Fibroblast of skin of abdomen (primary cell): ENCODE data around the gene RNU6-9. TPM values are rescaled to one million over a fixed set of nuclear protein-coding genes. Genes with fewer than 3 reads are reported as not detected.
"Not testable (repeated sequence)": the region's sequence is repeated elsewhere in the genome, so short reads cannot be mapped to it uniquely, and the experiment has no call there.

Experiments used
- DNase-seq: peaks from one replicate; pipeline ENCODE4 v3.0.0-alpha.2; 2013
- polyA plus RNA-seq, 2 experiments: library from polyadenylated mRNA; unstranded; fragments of 120-200 nt; gene quantifications; one replicate each; pipeline ENCODE4 v1.2.1, GENCODE V29; 2013; ENCODE audit not compliant: insufficient read length in 2 of 2

Gene RNU6-9
- polyA plus RNA-seq (2013, experiment 1 of 2; ENCODE audit: insufficient read length): not detected
- polyA plus RNA-seq (2013, experiment 2 of 2; ENCODE audit: insufficient read length): not detected

DNA sequence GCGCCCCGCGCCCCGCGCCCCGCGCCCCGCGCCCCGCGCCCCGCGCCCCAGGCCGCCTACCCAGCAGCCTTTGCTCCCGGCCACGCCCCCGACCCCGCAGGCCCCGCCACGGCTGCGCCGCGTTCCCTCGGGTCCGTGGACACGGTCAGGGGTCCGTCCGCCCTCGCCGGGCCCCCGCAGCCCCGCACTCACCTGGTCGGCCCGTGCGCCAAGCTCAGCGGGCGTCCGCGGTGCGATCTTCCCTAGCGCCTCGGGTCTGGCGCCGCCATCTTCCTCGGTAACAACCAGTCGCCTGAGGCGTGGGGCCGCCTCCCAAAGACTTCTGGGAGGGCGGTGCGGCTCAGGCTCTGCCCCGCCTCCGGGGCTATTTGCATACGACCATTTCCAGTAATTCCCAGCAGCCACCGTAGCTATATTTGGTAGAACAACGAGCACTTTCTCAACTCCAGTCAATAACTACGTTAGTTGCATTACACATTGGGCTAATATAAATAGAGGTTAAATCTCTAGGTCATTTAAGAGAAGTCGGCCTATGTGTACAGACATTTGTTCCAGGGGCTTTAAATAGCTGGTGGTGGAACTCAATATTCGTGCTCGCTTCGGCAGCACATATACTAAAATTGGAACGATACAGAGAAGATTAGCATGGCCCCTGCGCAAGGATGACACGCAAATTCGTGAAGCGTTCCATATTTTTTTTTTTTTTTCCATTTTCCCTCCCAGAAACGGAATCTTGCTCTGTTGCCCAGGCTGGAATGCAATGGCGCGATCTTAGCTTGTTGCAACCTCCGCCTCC, at the start of gene RNU6-9, which contains the start of gene MED16:
Gene RNU6-9 (plus strand): TSS at position 591 of the 796 bp plus-strand sequence.
Gene MED16 (minus strand): TSS at position 294 of the 796 bp plus-strand sequence. CDS start 2,056 bp downstream, outside the sequence.
- peak; percentile 92 for DNase-seq

DNA sequence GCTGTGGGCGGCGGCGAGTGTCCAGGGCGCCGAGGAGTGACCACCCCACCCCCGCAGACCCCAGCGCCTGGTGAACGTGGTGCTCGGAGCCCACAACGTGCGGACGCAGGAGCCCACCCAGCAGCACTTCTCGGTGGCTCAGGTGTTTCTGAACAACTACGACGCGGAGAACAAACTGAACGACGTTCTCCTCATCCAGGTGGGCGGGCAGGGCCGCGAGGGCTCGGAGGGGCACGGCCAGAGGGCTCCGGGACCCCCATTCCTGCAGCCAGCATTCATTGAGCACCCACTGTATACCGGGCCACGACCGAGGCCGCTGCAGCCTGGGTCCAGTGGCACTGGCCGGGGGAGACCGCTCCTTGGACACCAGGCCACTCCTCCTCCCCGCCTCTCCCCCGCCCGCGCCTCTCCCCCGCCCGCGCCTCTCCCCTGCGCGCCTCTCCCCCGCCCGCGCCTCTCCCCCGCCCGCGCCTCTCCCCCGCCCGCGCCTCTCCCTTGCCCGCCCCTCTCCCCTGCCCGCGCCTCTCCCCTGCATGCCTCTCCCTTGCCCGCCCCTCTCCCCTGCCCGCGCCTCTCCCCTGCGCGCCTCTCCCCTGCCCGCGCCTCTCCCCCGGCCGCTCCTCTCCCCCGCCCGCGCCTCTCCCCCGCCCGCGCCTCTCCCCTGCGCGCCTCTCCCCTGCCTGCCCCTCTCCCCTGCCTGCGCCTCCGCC, 49.3 kb upstream of the RNU6-9 start:
- no peak for DNase-seq

DNA sequence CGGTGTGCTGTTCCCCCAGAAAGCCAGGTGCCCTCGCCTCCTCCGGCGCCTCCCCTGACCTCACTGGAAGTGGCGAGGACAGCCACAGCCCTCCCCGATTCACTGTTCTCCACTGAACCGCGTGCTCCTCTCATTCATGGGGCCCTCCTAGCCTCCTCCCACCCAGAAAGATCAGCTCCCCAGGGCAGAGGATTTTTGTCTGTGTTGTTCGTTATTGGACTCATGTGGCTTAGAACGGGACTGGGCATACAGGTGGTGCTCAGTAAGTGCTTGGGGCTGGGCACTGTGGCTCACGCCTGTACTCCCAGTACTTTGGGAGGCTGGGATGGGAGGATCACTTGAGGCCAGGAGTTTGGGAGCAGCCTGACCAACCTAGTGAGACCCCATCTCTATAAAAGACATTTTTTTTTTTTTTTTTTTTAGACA, 48.7 kb upstream of the RNU6-9 start:
- DNase-seq: no peak

DNA sequence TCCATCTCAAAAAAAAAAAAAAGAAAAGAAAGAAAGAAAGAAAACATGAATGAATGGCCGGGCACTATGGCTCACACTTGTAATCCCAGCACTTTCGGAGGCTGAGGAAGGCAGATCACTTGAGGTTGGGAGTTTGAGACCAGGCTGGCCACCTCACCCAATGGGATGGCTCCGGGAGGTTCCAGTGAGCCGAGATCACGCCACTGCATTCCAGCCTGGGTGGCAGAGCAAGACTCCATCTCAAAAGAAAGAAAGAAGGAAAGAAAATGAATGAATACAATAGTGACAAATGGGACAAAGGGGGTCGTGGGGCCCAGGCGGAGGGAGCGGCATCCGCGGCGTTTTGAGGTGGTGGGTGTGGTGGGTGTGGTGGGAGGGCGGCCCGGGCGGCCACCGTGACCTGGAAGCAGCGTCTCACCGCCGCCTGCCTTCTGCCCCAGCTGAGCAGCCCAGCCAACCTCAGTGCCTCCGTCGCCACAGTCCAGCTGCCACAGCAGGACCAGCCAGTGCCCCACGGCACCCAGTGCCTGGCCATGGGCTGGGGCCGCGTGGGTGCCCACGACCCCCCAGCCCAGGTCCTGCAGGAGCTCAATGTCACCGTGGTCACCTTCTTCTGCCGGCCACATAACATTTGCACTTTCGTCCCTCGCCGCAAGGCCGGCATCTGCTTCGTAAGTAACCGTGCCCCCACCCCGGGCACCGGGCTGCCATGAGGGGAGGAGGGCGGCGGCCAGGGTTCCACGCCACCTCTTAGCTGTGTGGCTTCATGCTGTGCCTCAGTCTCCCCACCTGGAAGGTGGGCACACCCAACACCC, 47.4 kb upstream of the RNU6-9 start:
- DNase-seq: no peak

DNA sequence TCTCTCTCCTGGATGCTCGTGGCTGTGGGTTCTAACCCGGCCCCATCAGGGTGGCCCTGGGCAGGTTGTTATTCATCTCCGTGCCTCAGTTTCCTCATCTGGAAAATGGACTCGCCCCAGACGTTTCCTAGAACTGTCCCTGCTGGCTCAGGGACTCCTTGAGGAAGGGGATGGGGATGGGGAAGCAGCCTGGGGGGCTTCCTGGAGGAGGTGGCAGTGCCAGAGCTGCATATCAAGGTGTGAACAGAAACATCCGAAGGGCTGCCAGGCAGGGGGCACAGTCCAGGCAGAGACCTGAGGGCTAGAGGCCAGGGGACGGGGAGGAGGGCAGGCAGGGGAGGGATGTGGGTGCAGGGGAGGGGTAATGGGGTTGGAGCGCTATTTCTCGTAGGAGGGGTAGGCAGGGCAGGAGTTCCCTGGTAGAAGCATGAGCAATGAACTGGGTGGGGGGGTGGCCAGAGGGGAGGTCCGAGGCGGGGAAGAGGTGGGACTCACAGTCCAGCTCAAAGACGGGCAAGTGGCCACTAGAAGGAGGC, 44.8 kb upstream of the RNU6-9 start:
- DNase-seq: no peak

DNA sequence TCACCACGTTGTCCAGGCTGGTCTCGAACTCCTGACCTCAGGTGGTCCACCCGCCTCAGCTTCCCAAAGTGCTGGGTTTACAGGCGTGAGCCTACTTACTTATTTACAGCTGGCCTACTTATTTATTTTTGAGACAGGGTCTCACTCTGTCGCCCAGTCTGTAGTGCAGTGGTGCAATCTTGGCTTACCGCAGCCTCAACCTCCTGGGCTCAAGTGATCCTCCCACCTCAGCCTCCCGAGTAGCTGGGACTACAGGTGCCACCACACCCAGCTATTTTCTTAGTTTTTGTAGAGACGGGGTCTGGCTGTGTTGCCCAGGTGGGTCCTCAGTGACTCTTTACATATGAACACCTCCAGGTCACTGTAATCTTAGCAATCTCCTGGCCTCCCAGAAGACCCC, 44.1 kb upstream of the RNU6-9 start:
- DNase-seq: not testable (repeated sequence)

DNA sequence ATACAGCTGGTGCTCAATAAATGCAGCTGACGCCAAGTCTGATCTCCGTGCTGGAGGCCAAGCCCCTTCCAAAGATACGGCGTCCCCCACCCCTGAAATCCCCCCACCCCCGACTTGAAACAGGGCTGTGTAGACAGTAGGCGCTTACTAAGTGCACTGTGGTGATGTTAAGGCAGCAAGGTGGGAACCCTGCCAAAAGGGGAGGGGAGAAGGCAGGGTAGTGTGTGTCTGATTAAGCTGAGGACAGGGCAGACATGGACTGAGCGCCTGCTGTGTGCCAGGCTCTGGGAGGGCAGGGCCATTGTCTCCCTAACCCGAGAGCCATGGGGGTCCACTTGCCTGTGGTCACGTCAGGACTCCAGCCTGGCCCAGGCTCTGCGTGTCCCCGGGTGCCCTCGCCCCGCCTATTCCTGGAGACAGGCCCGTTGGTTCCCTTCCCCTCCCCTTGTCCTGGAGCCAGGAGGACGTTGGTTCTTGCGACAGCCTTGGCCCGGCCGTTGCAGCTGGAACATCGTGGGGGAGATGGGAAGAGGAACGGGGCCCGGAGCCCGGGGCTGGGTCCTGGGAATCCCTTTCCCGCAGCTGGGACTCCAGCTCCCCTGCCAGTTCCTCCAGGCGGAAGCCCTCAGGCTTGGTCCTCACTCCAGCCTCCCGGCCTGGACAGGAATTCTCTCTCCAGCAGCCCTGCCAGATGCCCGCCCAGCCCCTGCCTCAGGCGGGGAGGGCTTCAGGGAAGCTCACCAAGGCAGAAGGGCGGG, 42.9 kb upstream of the RNU6-9 start:
- DNase-seq: peak; percentile 84

DNA sequence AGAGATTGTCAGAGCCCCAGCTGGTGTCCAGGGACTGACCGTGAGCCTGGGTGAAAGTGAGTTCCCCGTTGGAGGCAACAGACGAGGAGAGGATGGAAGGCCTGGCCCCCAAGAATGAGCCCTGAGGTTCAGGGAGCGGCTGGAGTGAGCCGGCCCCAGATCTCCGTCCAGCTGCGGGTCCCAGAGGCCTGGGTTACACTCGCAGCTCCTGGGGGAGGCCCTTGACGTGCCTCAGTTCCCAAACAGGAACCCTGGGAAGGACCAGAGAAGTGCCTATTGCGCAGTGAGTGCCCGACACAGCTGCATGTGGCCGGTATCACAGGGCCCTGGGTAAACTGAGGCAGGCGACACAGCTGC, 42.3 kb upstream of the RNU6-9 start:
- no peak for DNase-seq

DNA sequence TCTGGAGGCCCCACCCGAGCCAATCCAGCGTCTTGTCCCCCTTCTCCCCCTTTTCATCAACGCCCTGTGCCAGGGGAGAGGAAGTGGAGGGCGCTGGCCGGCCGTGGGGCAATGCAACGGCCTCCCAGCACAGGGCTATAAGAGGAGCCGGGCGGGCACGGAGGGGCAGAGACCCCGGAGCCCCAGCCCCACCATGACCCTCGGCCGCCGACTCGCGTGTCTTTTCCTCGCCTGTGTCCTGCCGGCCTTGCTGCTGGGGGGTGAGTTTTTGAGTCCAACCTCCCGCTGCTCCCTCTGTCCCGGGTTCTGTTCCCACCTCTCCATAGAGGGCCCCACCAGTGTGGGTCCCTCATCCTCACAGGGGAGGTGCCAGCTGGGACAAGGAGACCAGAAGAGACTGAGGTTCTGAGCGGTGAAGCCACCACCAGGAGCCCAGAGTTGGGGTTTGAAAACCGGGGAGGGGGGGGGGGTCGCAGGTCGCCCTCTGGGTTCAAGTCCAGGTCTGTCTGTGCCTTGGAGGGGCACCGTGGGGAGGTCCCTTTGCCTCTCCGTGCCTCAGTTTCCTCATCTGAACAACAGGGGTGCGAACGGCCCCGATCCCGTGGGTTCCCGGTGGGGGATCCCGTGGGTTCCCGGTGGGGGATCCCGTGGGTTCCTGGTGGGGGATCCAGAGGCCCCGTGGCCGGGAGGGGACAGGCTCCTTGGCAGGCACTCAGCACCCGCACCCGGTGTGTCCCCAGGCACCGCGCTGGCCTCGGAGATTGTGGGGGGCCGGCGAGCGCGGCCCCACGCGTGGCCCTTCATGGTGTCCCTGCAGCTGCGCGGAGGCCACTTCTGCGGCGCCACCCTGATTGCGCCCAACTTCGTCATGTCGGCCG, 40.9 kb upstream of the RNU6-9 start, which contains the start of gene ELANE:
Gene ELANE (plus strand): TSS at position 168 of the 878 bp plus-strand sequence. CDS start 26 bp downstream, at position 194.
- DNase-seq: no peak

DNA sequence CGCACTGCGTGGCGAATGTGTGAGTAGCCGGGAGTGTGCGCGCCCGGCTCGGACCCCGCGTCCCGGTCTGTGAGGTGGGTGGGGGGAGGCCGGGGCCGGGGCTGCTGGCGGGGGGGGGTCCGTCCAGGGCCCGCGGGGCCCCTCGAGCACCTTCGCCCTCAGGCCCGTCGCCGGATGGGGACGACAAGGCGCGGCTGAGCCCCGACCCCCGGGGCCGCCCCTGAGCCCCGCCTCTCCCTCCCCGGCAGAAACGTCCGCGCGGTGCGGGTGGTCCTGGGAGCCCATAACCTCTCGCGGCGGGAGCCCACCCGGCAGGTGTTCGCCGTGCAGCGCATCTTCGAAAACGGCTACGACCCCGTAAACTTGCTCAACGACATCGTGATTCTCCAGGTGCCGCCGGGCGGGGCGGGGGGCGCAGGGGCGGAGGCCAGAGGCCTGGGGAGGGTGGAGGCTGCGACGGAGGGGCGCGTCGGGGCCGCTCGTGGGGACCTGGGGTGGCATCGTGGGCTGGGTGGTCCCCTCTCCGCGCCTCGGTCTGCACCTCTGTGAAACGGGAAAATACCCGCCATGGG, 40.2 kb upstream of the RNU6-9 start:
- no peak for DNase-seq

DNA sequence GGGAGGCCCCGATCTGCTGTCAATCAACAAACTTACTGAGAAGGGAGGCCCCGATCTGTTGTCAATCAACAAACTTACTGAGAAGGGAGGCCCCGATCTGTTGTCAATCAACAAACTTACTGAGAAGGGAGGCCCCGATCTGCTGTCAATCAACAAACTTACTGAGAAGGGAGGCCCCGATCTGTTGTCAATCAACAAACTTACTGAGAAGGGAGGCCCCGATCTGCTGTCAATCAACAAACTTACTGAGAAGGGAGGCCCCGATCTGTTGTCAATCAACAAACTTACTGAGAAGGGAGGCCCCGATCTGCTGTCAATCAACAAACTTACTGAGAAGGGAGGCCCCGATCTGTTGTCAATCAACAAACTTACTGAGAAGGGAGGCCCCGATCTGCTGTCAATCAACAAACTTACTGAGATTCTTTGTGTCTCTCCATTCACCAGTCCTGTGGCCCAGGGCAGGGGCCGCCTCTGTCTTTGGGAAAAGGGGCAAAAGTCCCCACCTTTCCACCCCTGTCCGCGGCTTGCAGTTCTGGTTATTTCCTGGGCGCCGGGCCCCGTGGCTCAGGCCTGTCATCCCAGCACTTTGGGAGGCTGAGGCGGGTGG, 39.6 kb upstream of the RNU6-9 start:
- DNase-seq: not testable (repeated sequence)

DNA sequence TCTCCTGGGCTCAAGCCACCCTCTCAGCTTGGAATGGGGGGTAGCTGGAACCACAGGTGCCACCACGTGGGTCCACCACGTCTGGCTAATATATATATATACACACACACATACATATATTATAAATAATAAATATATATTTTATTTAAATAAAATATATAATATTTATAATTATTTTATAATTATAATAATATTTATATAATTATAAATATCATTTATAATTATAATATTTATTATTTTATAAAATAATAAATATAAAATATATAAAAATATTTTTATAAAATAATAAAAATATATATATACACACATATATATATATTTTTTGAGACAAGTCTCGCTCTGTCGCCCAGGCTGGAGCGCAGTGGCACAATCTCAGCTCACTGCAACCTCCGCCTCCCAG, 38.7 kb upstream of the RNU6-9 start:
- DNase-seq: no peak

DNA sequence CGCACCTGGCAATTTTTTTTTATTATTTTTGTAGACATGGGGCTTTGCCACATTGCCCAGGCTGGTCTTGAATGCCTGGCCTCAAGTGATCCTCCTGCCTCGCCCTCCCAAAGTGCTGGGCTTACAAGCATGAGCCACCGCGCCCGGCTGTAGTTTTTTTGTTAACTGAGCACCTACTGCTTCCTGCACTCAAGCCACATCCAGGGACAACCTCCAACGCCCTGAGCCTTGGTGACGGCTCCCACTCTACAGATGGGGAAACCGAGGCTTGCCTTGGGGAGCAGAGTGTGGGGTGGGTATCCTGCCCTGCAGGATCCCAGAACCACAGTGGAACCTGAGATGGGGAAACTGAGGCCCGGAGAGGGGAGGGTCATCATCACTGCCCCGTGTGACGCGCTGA, 38.1 kb upstream of the RNU6-9 start:
- no peak for DNase-seq

DNA sequence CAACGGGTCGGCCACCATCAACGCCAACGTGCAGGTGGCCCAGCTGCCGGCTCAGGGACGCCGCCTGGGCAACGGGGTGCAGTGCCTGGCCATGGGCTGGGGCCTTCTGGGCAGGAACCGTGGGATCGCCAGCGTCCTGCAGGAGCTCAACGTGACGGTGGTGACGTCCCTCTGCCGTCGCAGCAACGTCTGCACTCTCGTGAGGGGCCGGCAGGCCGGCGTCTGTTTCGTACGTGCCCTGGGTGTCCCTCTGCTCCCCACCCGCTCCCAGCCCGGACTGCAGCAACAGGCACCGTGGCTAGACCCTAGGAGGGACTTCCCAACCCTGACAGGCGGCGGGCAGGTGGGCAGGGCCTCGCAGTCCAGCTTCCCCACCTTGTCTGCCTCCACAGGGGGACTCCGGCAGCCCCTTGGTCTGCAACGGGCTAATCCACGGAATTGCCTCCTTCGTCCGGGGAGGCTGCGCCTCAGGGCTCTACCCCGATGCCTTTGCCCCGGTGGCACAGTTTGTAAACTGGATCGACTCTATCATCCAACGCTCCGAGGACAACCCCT, 37.6 kb upstream of the RNU6-9 start:
- DNase-seq: no peak

DNA sequence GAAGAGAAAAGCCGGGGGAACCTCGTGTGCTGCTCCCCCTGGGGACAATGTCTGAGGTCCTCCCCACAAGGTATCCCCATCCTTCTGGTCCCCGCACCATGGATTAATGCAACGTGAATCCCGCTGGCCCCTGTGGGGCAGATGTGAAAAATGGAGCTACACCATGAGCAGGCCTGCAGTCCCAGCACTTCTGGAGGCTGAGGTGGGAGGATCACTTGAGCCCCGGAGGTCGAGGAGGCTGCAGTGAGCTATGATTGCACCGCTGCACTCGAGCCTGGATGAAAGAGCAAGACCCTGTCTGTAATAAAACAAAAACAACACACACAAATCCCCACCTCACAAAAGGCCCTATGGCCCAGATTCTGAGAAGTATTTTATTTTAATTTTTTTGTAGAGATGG, 35.0 kb upstream of the RNU6-9 start:
- no peak for DNase-seq

DNA sequence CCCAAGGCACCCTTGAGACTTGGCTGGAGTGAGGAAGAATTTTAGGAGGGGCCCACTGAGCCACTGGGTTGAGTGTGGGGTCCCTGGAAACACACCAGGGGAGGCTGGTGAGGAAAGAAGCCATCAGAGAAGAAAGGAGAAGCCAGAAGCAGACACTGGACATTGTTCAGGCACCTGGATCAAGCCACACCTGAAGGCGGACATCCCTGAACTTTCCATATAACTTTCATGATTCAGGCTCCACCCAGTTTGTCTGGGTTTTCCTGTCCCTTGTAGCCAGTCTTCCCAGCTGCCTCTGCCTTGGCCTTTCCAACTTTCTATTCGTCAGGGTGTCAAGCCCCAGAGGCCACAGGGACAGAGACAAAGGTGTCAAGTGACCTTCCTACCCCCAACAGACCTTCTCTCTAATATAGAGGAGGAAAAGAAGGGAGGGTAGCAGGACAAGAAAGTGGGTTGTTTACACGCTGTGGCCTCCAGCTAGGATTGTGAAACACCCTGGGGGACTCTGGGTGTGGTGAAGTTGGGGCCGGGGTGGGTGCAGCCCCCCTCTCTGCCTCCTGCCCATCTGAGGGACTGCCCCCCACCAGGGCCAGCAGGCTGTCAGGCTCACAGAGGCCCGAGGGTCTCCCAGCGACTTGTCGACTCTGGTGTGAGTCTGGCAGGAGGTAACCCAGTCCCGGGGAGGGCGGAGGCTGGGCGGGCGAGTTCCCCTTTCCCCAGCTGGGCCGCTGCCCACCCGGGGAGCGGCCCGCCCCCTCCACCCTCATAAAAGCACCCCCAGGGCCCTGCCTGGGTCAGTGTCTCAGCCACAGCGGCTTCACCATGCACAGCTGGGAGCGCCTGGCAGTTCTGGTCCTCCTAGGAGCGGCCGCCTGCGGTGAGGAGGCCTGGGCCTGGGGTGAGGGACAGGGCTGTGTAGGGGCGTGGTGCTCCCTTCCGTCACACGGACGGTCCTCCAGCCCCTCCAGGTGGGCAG, 34.1 kb upstream of the RNU6-9 start, which contains the start of gene CFD:
Gene CFD (plus strand): TSS at position 797 of the 976 bp plus-strand sequence. CDS start 26 bp downstream, at position 823.
- DNase-seq: no peak

DNA sequence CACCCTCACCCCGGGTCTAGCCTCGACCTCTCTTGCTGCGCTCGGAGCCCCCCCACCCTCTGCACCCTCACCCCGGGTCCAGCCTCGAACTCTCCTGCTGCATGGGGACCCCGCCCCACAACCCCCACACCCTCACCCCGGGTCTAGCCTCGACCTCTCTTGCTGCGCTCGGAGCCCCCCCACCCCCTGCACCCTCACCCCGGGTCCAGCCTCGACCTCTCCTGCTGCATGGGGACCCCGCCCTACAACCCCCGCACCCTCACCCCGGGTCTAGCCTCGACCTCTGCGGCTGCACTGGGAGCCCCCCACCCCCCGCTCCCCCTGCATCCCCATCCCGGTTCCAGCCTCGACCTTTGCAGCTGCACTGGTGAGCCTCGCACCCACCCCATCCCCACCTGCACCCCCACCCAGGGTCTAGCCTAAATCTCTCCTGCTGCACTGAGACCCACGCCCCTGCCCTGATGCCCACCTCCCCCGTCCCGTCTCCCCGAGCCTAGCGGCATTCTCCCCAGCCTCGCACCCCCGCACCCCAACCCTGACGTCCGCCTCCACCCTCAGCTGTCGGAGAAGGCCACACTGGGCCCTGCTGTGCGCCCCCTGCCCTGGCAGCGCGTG, 32.0 kb upstream of the RNU6-9 start:
- DNase-seq: no peak
